Activated CD8-positive, alpha-beta T cell treated with anti-CD3 and anti-CD28 coated beads for 36 hours (primary cell): ENCODE results near the gene SGMS1. TPM values are rescaled to one million over a fixed set of nuclear protein-coding genes. Genes with fewer than 3 reads are reported as not detected.
A peak's percentile ranks its signal among the peaks of the same experiment; 100 is the strongest.

Source experiments
- ATAC-seq: fragments of 200-7000 bp; cut with Tn5 transposase; one replicate; pipeline ENCODE4 v1.10.0; 2021; ENCODE audit warnings: mild to moderate bottlenecking, moderate library complexity
- CTCF ChIA-PET: fragments of 350-600 bp; sonication (Branson Sonifier 250); formaldehyde crosslinking; loops from one replicate; lab custom pipeline; 2021; ENCODE audit warnings: antibody characterized with exemption; lab: Charles Lee
- POLR2A ChIA-PET: fragments of 350-600 bp; sonication (Branson Sonifier 250); formaldehyde crosslinking; loops from one replicate; lab custom pipeline; 2021; ENCODE audit warnings: antibody characterized with exemption; lab: Charles Lee
- DNase-seq: peaks from one replicate; pipeline ENCODE4 v3.0.0-alpha.2; 2020
- H3K27ac Mint-ChIP-seq: one replicate; pipeline ENCODE4 v1.8.0; 2021; ENCODE audit warnings: mild to moderate bottlenecking, mixed read lengths
- H3K27me3 Mint-ChIP-seq: one replicate; pipeline ENCODE4 v1.8.0; 2021; ENCODE audit warnings: mixed read lengths
- H3K36me3 Mint-ChIP-seq: one replicate; pipeline ENCODE4 v1.8.0; 2021; ENCODE audit warnings: low read depth, mixed read lengths
- H3K4me1 Mint-ChIP-seq: one replicate; pipeline ENCODE4 v1.8.0; 2021; ENCODE audit warnings: low read depth, mixed read lengths
- H3K4me3 Mint-ChIP-seq: one replicate; pipeline ENCODE4 v1.8.0; 2021; ENCODE audit warnings: mild to moderate bottlenecking, moderate library complexity, mixed read lengths
- H3K9me3 Mint-ChIP-seq: one replicate; pipeline ENCODE4 v1.8.0; 2021; ENCODE audit warnings: mixed read lengths
- CTCF ChIP-seq: fragments of 200-600 bp; IDR thresholded peaks from one replicate; pipeline ENCODE4 v1.8.0; 2022; ENCODE audit warnings: antibody characterized with exemption, mild to moderate bottlenecking
- intact Hi-C: fragments of 100-400 bp; cut with micrococcal nuclease; formaldehyde crosslinking; loops from one replicate; pipeline ENCODE4 v1.10.0; 2022
- total RNA-seq, 2 experiments: library from RNA; stranded (reverse); gene quantifications; one replicate each; pipeline ENCODE4 v1.2.3, GENCODE V29; 2021

Gene SGMS1
- total RNA-seq, 2 experiments from 2014 or later, result 9.0 to 10.6 TPM

GRCh38 chr10:50326757-50327701 lies 296.7 kb downstream of the SGMS1 start:
- TF ChIP-seq CTCF, result no peak
- H3K4me1 Mint-ChIP-seq, result peaks cover 6% of the 10 kb centered on the region
- H3K27me3 Mint-ChIP-seq, result no peaks in the 10 kb centered on the region
- CTCF ChIA-PET, result interaction anchor here (1.0 kb wide), 1 partner anchor 15 kb away, joined by 3 read pairs; no protein-coding TSS in a partner anchor
- peaks cover 27% of the 10 kb centered on the region for H3K36me3 Mint-ChIP-seq
- intact Hi-C loops, result no loop called here
- DNase-seq (no peak), ATAC-seq (no peak)
- no peak overlapping the region for H3K4me3 Mint-ChIP-seq
- POLR2A ChIA-PET, result interaction anchor here (0.7 kb wide), 1 partner anchor 102 kb away, joined by 3 read pairs; no protein-coding TSS in a partner anchor
- no peak overlapping the region for H3K27ac Mint-ChIP-seq
- no peaks in the 10 kb centered on the region for H3K9me3 Mint-ChIP-seq

- H3K27me3 Mint-ChIP-seq, result no peaks in the 10 kb centered on the region
- H3K27ac Mint-ChIP-seq, result no peak overlapping the region
- TF ChIP-seq CTCF, result no peak
- CTCF ChIA-PET, result interaction anchor here (1.0 to 1.6 kb wide), 2 partner anchors 10 to 14 kb away, joined by 3 to 7 read pairs; no protein-coding TSS in a partner anchor
- intact Hi-C loops, result no loop called here
- peaks cover 29% of the 10 kb centered on the region for H3K36me3 Mint-ChIP-seq
- DNase-seq, result no peak
- ATAC-seq, result no peak
- H3K9me3 Mint-ChIP-seq, result no peaks in the 10 kb centered on the region
- H3K4me3 Mint-ChIP-seq, result no peak overlapping the region
- POLR2A ChIA-PET, result no interaction called here
- H3K4me1 Mint-ChIP-seq, result peaks cover 8% of the 10 kb centered on the region
These were observed 297.6 kb downstream of the SGMS1 start for GRCh38 chr10:50326172-50326555.

- peak; percentile 35 for DNase-seq
- H3K4me1 Mint-ChIP-seq, result peaks cover 8% of the 10 kb centered on the region
- ATAC-seq, result peak; percentile 93
- POLR2A ChIA-PET, result no interaction called here
- TF ChIP-seq CTCF, result no peak
- no peak overlapping the region for H3K4me3 Mint-ChIP-seq
- H3K9me3 Mint-ChIP-seq, result no peaks in the 10 kb centered on the region
- H3K36me3 Mint-ChIP-seq, result peaks cover 29% of the 10 kb centered on the region
- CTCF ChIA-PET, result interaction anchor here (1.6 kb wide), 1 partner anchor 11 kb away, joined by 7 read pairs; no protein-coding TSS in a partner anchor
- intact Hi-C loops, result no loop called here
- H3K27ac Mint-ChIP-seq, result peak overlapping the region; percentile 1
- H3K27me3 Mint-ChIP-seq, result no peaks in the 10 kb centered on the region
These were observed 298.1 kb downstream of the SGMS1 start for GRCh38 chr10:50325449-50326171.

GRCh38 chr10:50324680-50325393 lies 298.9 kb downstream of the SGMS1 start:
- peaks cover 32% of the 10 kb centered on the region for H3K36me3 Mint-ChIP-seq
- no peak for ATAC-seq
- CTCF ChIA-PET, result interaction anchor here (1.5 to 1.6 kb wide), 2 partner anchors 10 to 11 kb away, joined by 3 to 7 read pairs; no protein-coding TSS in a partner anchor
- no peaks in the 10 kb centered on the region for H3K9me3 Mint-ChIP-seq
- H3K4me1 Mint-ChIP-seq, result peaks cover 8% of the 10 kb centered on the region
- no peak overlapping the region for H3K4me3 Mint-ChIP-seq
- H3K27ac Mint-ChIP-seq, result no peak overlapping the region
- TF ChIP-seq CTCF, result no peak
- intact Hi-C loops, result no loop called here
- POLR2A ChIA-PET, result no interaction called here
- H3K27me3 Mint-ChIP-seq, result no peaks in the 10 kb centered on the region
- no peak for DNase-seq
